Stimulated activated CD4-positive, alpha-beta T cell treated with anti-CD3 and anti-CD28 coated beads, Interleukin-1b, Interleukin-23, amount 100 ng/mL, for 48 hours (primary cell): ENCODE results near the gene ATPAF1.

Experiments
- DNase-seq: peaks from one replicate; pipeline ENCODE4 v3.0.0-alpha.2; 2020

The ATPAF1 gene

GRCh38 chr1:46582972-46583371, 85.2 kb downstream of the ATPAF1 start:
- DNase-seq, result no peak
